Stimulated activated CD8-positive, alpha-beta memory T cell treated with anti-CD3 and anti-CD28 coated beads, Interleukin-4, amount 100 ng/mL, for 24 hours (primary cell): ENCODE data around the gene TMEM240.
"Not testable (repeated sequence)": the region's sequence is repeated elsewhere in the genome, so short reads cannot be mapped to it uniquely, and the experiment has no call there.

ENCODE experiments used
- DNase-seq: peaks from one replicate; pipeline ENCODE4 v3.0.0-alpha.2; 2020; ENCODE audit warnings: low read depth

Gene TMEM240

DNA sequence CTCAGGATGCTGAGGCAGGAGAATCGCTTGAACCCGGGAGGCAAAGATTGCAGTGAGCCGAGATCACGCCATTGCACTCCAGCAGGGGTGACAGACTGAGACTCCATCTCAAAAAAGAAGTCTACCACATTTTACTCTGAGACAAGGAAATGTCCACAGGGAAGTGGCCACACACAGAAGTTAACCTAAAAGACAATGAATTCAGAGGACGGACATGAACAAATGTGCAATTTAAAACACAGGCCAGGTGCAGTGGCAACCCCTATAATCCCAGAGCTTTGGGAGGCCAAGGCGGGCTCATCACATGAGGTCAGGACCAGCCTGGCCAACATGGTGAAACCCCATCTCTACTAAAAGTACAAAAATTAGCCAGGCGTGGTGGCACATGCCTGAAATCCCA lies 17.3 kb upstream of the TMEM240 start:
- not testable (repeated sequence) for DNase-seq

DNA sequence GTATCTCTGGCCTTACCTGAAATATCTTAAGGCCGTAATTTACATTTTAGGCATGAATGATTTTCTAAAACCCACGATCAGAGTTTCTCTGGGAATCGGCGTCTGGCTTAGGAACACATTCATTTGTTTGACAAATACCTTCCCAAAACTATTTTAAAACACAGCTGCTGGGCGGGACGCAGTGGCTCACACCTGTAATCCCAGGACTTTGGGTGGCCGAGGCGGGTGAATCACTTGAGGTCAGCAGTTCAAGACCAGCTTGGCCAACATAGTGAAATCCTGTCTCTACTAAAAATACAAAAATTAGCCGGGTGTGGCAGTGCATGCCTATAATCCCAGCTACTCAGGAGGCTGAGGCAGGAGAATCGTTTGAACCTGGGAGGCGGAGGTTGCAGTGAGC lies 16.5 kb upstream of the TMEM240 start:
- DNase-seq = not testable (repeated sequence)

DNA sequence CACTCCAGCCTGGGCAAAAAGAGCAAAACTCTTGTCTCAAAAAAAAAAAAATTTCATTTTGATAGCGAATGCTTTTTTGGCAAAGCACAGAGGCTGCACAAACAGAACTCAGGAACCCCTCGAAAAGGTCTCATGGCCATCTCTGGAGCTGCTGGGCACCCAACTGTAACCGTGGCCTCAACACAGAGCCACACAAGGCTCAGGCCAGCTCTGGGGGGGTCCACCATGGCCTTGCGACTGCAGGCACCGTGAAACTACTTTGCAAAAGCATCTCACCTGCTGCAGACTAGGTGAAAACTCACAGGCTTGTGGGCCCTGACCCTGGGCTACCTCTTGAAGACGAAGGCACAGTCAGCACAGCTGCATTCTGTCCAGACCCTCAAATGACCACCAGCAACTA lies 16.1 kb upstream of the TMEM240 start:
- no peak for DNase-seq

DNA sequence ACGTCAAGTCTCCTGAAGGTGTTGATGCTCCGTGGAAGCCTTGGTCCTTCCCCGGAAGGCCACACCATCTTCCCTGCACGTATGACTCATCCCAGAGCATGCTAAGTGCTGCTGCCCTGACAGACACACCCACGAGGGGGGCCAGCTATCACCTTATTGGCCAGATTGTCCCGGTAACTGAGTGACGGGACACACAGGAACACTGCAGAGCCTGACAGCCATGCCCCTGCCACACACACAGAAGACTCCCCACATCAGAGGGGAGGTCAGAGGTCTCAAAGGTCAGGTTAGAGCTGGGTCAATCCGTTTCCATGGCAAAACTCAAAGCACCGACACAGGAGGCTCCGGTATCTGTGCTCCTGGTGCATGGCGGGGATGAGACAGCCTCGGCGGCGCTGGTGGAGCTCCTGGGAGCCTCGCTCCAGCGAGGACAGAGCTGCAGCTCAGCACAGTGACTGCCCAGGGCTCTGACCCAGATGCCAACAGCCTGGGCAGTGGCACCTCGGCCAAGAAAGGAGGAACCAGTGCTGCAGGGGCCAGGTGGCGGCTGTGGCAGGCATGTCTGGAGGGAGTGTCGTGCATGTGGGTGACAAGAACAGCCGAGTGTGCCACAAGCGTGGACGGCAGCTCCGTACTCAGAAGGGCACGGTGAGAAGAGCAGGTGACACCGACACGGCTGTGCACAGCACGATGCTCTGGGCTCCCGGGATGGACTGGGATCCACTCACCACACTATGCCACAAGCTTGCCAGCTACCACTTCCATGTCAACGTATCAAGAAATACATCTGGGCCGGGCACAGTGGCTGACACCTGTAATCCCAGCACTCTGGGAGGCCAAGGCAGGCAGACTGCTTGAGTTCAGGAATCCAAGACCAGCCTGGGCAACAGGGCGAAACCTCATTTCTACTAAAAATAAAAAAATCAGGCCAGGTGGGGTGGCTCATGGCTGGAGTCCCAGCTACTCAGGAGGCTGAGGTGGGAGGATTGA lies 14.8 kb upstream of the TMEM240 start:
- no peak for DNase-seq

DNA sequence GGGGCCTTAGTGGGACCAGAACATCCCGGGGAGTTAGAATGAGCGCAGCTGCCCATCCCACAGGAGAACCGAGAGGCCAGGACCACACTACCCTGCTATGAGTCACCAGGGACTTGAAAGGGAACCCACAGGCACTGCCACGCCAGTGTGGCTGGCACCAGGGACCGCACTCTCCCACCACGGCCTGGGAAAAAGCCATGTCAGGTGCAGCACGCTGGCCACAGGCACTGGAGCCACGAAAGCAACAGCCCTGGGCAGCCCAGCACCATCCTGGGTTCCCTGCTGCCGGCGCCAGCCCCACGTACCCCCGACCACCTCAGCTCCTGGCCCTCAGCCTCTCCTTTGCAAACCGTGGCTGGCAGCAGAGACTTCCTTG lies 14.1 kb upstream of the TMEM240 start:
- no peak for DNase-seq

DNA sequence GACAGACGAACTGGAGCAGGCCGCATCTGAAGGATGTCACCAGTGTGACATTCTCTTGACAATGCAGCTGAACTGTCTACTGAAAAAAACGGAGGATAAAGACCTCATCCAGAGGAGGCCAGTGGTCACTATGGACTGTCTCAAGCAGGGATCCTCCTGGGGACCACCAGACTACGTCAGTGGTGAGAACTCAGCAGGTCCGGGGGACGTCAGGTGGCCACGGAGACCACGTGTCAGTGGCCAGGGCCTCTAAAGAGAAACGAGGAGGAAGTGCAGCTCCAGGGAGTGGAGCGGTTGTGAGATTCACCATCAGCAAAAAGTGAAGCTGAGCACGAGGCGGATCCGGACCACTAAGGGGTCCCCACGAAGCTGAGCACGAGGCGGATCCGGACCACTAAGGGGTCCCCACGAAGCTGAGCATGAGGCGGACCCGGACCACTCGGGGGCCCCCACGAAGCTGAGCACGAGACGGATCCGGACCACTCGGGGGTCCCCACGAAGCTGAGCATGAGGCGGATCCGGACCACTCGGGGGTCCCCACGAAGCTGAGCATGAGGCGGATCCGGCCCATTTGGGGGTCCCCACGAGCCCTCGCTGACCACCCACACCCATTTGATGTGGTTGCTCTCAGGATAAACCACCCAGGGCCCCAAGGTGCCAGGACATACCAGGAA lies 13.5 kb upstream of the TMEM240 start:
- no peak for DNase-seq

DNA sequence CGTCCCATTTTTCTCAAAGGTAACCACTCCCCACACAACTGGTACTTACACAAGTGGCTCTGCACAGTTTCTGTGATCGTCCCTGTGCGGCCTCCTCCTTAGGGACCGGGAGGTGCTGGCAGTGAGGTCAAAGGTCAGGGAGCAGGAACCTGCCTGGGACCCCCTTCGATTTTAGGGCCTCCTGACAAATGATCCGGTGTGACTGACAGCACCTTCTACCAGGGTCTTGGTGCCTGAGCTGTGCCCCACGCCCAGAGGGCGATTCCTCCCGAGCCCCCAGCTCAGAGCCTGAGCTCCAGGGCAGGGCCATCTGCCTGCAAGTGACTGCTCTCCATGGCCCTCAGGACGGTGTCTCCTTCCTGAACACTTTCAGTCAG lies 11.8 kb upstream of the TMEM240 start:
- no peak for DNase-seq

DNA sequence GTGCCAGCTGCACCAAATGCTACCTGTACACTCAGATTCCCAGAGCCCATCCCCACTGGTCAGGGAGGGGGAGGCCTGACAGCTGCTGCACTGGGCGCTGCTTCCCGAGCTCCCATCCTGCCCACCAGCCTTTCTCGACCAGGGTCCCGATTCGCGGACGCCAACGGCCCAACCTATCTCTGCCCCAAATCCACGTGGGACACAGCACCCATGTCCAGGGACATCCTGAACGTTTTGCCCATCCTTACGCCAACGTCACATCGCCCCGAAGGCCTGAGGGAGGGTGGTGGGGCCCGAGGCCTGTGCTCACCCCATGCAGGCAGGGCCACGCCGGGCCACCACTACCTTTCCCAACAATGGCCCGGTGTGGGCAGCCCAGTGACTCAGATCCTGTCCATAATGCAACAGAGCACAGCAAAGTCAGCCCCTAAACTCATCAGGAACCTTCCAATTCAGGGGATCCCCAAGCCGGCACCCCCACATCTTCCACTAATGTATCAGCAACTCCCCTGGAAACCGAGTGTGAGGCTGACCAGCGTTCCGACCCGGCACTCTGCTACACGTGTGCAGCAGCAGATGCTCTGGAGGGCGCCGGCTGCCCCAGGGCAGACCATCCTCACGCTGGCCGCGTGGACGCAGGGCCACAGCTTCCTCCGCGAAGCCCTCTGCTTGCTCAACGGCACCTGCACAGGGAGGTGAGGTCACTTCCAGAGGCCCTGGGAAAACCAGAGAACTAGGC lies 11.3 kb upstream of the TMEM240 start:
- DNase-seq = no peak

DNA sequence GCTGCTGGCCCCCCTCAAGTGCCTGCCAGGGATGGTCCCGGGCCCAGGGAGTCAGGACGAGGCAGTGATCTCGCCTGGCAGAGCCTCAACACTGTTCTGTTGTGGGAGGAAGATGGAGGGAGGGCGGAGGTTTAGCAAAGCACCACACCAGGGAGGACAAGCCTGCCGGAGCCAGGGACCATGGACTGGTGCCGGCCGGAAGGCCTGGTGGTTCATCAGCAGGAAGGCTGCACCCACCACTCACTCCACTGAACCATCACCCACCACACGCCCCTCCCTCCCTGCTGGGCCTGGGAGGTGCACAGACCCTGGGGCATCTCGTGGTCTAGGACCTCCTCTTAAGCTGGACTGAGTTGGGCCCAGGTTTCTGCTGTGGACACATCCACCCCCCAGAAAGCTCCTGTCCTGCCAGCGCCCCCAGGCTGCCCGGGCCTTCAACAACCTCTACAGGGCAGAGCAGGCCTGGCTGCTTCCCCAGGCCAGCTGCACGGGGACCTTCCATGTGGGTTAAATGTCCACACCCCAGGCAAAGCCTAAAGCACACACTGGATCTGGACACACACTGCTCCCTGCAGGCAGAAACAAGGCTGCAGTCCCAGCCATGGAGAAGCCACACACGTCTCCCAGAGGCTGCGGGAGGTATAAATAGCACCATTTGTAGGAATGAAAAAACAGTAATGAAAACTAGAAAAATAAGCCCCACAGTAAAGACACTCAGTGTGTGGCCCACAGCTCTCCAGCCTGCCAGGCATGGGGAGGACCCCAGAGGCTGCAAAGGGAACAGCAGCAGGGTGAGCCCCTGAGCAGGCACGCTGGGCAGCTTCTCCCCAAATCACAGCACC lies 10.4 kb upstream of the TMEM240 start:
- no peak for DNase-seq

DNA sequence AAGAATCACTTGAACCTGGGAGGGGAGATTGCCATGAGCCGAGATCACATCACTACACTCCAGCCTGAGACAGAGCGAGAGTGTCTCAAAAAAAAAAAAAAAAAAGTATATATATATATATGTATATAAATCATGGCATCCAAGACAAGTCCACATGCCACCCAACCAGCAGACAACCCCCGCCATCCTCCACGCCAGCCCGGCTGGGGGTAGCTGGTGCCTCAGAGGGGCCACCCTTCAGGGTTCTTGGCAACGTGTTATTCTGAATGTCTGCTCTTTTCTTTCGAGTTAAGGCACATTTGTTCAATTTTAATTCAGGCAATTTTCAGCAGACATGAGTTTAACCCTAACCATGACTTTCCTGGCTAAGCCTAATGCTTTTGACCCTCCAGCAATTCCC lies 9.7 kb upstream of the TMEM240 start:
- no peak for DNase-seq

DNA sequence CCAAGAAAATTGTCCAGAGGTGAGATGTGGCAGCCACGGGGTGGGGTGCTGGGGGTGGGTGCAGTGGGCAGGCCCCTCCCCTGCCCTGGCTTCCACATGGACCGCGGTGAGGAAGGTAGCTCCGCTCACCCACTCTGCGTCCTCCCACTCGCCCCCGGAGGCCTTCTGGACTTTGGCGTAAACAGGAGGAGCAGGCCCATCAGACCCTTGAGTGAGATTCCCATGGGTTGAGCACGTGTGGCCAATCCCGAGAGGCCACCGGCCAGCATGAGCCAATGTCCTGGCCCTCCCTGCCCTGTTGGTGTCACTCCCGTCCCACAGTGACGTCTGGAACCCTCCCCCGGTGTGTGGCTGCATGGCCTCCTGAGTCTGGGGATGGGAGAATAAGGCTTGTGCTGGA lies 8.2 kb upstream of the TMEM240 start:
- no peak for DNase-seq

DNA sequence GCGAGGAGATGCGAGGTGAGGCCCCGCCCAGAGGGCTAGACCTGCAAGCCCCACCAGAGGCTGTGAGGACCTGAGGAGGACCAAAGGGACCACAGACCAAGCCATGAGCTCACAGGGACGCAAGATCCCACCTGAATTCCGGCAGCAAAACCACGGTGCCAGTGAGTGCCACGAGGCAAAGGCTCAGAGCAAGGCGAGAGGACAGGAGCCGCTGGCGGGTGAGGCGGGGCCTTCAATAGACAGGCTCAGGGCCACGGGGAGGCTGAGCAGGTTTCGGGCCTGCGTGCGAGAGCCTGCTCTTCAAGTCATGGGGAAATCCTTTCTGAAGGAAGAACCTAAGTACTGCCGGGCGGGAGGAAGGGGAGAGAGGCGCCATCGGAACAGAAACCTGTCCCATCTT lies 7.1 kb upstream of the TMEM240 start:
- no peak for DNase-seq

DNA sequence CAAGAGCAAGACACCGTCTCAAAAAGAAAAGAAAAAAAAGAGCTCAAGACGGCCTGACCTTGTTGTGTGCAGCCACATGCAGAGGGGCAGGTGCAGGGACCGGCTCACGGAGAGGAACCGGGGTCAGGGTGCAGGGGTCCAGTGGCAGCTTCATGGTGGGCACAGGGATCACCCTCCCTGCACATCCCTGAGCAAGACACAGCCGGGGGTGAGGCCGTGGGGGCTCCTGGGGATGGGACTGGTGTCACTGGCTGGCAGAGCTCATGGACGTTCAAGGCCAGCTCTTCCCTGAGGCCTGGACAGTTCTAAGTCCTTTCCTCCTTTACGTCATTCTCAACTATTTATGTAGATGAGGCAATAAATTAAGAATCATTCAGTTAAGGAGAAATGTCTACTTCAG lies 6.6 kb upstream of the TMEM240 start:
- DNase-seq = no peak

DNA sequence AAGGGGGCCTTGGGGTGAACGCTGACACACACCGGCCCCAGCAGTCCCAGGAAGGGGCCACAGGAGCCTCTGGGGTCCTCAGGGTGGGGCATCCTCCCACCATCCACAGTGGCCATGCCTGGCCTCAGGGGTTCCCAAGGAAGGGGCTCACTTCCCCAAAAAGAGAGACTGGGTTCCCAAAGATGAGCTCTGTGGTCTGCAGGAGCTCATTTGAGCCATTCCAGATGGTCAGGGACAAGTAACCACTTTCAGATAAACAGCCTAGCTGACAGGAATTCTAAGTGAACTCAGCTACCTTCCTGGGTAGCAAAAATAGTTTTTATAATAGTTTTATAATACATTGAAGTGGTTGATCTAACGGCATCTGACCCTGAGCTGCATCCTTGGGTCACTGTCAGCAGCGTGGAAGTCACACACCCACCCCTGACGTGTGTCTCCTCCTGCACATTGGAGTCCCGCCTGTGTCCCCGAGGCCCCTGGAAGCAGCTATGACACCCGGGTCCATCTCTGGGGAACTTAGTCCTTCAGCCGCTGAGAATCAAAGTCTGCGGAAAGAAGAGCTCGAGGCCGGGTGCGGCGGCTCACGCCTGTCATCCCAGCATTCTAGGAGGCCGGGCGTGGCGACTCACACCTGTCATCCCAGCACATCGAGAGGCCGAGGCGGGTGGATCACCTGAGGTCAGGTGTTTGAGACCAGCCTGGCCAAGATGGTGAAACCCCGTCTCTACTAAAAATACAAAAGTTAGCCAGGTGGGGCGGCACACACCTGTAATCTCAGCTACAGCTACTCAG lies 5.7 kb upstream of the TMEM240 start:
- no peak for DNase-seq

DNA sequence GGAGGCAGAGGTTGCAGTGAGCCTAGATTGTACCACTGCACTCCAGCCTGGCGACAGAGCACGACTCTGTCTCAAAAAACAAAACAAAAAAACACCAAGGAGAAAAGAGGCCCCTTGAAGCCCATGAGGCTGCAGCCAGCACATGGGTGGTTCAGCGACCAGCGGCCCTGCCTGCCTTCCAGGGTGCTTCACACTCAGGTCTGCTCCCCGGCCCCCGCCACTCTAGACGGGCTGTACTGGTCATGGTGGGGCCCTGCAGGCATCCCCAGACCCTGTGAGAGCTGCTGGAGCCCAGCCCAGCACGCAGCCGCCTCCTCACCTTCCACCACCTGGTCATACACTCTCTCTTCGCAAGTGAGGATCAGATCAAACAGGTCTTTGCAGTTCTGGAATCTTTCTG lies 4.1 kb upstream of the TMEM240 start:
- DNase-seq = no peak

DNA sequence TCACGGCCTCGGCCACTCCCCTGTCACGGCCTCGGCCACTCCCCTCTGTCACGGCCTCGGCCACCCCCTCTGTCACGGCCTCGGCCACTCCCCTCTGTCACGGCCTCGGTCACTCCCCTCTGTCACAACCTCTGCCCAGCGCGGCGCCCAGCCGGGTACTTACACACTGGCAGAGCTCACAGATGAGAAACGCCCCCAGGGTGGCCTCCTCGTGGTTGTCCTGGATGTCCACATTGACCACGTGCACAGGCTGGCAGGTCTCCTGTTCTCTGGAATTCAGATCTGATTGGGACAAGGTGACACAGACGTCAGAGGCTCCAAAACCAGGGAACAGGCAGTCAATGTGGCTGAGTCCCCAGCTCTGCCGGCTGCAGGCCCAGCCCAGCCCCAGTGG lies 3.3 kb upstream of the TMEM240 start:
- DNase-seq = no peak

DNA sequence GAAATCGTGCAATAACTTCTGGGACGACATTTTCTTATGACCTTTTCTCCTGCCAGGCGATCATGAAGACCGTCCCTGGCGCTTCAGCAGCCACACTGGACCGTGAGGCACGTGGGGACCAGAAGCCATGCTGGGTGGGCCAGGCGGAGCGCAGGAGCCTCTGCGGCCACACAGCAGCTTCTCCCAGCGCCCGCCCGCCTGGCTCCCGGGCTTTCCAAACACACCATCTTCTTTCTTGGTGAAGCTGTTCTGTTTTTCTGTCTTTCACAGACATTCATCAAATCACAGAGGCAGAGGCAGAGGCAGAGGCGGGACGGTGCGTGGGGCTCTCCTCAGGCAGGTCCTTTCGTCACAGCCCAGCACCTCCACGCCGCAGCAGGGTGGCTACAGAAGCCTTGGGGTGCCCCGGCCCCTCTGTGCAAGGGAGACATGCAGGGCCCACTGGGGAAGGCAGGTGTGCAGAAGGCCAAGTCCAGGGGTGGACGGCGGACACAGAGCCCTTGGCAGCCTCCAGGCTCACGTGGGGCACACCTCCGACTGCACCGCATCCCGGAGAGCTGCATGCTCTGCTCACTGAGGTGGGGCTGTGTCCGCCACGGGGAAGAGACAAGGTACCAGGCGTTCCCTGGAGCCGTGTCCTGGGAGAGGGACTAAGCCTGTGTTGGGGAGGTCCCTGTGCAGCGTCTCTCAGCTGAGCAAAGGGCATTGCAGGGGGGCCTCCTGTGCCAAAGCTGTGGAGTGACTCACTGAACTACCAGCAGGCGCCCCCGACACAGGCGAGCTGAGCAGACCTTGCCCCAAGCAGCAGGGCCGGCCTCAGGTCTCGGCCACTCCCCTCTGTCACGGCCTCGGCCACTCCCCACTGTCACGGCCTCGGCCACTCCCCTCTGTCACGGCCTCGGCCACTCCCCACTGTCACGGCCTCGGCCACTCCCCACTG lies 2.6 kb upstream of the TMEM240 start:
- DNase-seq = no peak

DNA sequence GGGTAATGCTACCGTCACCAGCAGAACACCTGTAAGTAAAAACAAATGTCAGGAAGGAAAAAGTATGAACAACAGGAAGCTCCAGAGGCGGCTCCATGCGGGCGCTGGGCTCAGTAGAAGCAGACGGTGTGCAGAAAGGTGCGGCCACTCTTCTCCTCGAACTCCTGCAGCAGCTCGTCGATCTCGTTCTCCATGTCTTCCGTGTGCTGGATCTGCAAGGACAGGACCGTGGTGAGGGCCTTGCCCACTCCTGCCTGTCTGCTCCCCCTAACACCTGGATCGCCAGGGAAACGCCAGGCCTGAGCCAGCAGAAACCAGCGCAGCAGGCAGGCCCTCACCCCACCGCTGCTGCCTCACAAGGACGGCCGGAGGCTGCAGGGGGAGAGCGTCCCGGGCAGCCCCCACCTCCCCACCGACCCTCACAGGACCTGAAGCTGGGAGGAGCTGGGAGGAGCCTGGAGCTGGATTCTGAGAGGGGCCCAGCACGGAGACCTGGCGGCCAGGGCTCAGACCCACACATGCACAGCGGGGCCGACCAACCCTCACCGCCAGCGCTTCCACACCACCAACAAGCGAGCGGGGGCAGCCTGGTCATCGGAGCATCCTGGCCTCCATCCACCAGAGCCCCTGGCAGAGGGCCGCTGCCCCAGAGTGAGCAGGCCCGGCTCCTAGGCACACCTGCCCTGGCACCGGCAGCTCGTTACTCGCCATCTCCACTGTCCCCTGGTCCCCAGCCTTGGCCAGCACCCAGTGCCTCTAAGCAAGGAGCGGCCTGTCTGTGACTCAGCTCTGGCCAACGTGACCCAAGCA lies 1.7 kb upstream of the TMEM240 start:
- DNase-seq = no peak
